Osteoblast (primary cell): Measurements from ENCODE around the gene IPPK. TPM values are rescaled to one million over a fixed set of nuclear protein-coding genes. Genes with fewer than 3 reads are reported as not detected.

ENCODE experiments used
- DNase-seq: peaks from one replicate; pipeline ENCODE4 v3.0.0; 2011; ENCODE audit warnings: low spot score, mixed read lengths; ENCODE audit not compliant: insufficient read length; ENCODE audit errors: missing footprints
- H2AFZ ChIP-seq: 2 replicates; pipeline ENCODE4 v1.6.0; 2011; ENCODE audit warnings: mild to moderate bottlenecking, low read length
- H3K27ac ChIP-seq: 2 replicates; pipeline ENCODE4 v1.5.1; 2011; ENCODE audit warnings: mild to moderate bottlenecking, low read depth, low read length, moderate library complexity
- H3K27me3 ChIP-seq: 2 replicates; pipeline ENCODE4 v1.6.0; 2012; ENCODE audit warnings: mild to moderate bottlenecking, control low read depth, inconsistent platforms, low read length, moderate library complexity; ENCODE audit not compliant: insufficient read depth
- H3K36me3 ChIP-seq: 2 replicates; pipeline ENCODE4 v1.5.1; 2011; ENCODE audit warnings: mild to moderate bottlenecking, low read length, control low read depth, moderate library complexity; ENCODE audit not compliant: insufficient read depth
- H3K4me1 ChIP-seq: 2 replicates; pipeline ENCODE4 v1.5.1; 2011; ENCODE audit warnings: mild to moderate bottlenecking, low read length, control low read depth, moderate library complexity; ENCODE audit not compliant: insufficient read depth
- H3K4me2 ChIP-seq: 2 replicates; pipeline ENCODE4 v1.6.0; 2011; ENCODE audit warnings: mild to moderate bottlenecking, low read length; ENCODE audit not compliant: insufficient read depth
- H3K4me3 ChIP-seq: fragments of 200-600 bp; sonication (generic); 3 replicates; pipeline ENCODE4 v1.5.1; 2012; ENCODE audit warnings: mild to moderate bottlenecking, low read length, inconsistent platforms; ENCODE audit not compliant: insufficient read depth
- H3K79me2 ChIP-seq: 2 replicates; pipeline ENCODE4 v1.6.0; 2012; ENCODE audit warnings: mild to moderate bottlenecking, low read length, control low read depth, inconsistent platforms; ENCODE audit not compliant: insufficient read depth
- H3K9me3 ChIP-seq: 2 replicates; pipeline ENCODE4 v1.5.1; 2011; ENCODE audit warnings: low read depth, low read length, control low read depth
- H4K20me1 ChIP-seq: 2 replicates; pipeline ENCODE4 v1.6.0; 2012; ENCODE audit warnings: mild to moderate bottlenecking, low read length, control low read depth; ENCODE audit not compliant: insufficient read depth
- total RNA-seq: library from RNA; depleted of rRNA; stranded (reverse); fragments of >200 nt; gene quantifications from 2 replicates; pipeline ENCODE4 v1.2.3, GENCODE V29; 2012
- TF ChIP-seq, protein P1 (sequence below): IDR thresholded peaks from 2 replicates; pipeline ENCODE4 v1.5.1; 2011; ENCODE audit warnings: mild to moderate bottlenecking, low read depth, low read length, moderate library complexity; ENCODE audit errors: extremely low read depth

IPPK gene
- total RNA-seq, 1 donor, result 9.4 TPM

DNA sequence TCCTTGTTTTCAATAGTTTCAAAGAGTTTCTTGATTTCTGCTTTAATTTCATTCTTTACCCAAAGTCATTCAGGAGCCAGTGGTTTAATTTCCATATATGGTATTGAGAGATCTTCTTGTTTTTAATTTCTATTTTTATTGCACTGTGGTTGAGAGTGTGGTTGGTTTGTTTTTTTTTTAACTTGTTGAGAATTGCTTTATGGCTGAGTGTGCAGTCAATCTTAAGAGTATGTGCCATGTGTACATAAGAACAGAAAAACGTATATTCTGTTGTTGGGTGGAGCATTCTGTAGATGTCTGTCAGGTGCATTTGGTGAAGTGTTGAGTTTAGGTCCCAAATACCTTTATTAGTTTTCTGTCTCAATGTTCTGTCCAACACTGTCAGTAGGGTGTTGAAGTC, 26.7 kb upstream of the IPPK start:
- no peak overlapping the region for H3K4me2 ChIP-seq
- no peaks in the 10 kb centered on the region for H3K4me1 ChIP-seq
- H3K4me3 ChIP-seq, result no peak overlapping the region
- no peaks in the 10 kb centered on the region for H4K20me1 ChIP-seq
- no peak overlapping the region for H2AFZ ChIP-seq
- no peaks in the 10 kb centered on the region for H3K27me3 ChIP-seq
- TF ChIP-seq, protein P1, sequence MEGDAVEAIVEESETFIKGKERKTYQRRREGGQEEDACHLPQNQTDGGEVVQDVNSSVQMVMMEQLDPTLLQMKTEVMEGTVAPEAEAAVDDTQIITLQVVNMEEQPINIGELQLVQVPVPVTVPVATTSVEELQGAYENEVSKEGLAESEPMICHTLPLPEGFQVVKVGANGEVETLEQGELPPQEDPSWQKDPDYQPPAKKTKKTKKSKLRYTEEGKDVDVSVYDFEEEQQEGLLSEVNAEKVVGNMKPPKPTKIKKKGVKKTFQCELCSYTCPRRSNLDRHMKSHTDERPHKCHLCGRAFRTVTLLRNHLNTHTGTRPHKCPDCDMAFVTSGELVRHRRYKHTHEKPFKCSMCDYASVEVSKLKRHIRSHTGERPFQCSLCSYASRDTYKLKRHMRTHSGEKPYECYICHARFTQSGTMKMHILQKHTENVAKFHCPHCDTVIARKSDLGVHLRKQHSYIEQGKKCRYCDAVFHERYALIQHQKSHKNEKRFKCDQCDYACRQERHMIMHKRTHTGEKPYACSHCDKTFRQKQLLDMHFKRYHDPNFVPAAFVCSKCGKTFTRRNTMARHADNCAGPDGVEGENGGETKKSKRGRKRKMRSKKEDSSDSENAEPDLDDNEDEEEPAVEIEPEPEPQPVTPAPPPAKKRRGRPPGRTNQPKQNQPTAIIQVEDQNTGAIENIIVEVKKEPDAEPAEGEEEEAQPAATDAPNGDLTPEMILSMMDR, result no peak
- H3K79me2 ChIP-seq, result no peaks in the 10 kb centered on the region
- DNase-seq, result no peak
- H3K27ac ChIP-seq, result no peak overlapping the region
- no peaks in the 10 kb centered on the region for H3K36me3 ChIP-seq
- peaks cover 4% of the 10 kb centered on the region for H3K9me3 ChIP-seq

DNA sequence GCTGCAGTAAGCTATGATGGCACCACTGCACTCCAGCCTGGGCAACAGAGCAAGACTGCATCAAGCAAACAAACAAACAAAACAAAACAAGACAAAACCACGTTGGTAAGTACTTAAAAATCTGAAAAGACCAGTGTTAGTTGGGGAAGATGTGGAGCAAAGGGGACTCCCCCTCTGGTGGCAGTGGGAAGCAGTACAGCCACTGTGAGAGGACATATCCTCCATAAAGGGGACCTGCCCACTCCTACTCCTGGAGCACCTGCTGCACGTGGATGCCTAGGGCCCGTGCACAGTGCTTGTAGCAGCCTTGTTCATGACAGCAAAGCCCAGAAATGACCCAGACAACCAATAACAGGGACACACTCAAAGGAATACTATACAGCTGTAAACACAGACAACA, 17.0 kb upstream of the IPPK start:
- Histone ChIP-seq H3K4me1 (no peaks in the 10 kb centered on the region), H3K27ac (no peak overlapping the region), H3K79me2 (no peaks in the 10 kb centered on the region), H3K36me3 (no peaks in the 10 kb centered on the region), H3K4me2 (no peak overlapping the region), H2AFZ (no peak overlapping the region), H4K20me1 (no peaks in the 10 kb centered on the region), H3K9me3 (no peaks in the 10 kb centered on the region), H3K4me3 (no peak overlapping the region), H3K27me3 (no peaks in the 10 kb centered on the region)
- TF ChIP-seq, protein P1, result peak; percentile 29
- DNase-seq, result no peak

DNA sequence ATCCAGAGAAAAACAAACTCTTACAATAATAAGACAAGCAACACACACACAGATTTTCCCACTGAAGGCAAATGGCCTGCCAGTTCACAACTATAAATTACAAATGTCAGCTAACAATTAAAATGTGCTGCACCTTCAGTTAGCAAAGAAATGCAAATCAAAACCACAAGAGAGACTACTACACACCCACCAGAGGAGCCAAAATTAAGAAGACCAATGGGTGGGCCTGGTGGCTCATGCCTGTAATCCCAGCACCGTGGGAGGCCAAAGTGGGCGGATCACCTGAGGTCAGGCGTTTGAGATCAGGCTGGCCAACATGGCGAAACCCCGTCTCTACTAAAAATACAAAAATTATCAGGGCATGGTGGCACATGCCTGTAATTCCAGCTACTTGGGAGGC, 15.1 kb upstream of the IPPK start:
- Histone ChIP-seq H3K27me3 (no peaks in the 10 kb centered on the region), H3K79me2 (no peaks in the 10 kb centered on the region), H3K4me3 (no peak overlapping the region), H3K9me3 (no peaks in the 10 kb centered on the region), H3K4me1 (peaks cover 8% of the 10 kb centered on the region), H3K27ac (no peak overlapping the region), H3K4me2 (no peak overlapping the region), H3K36me3 (no peaks in the 10 kb centered on the region), H2AFZ (no peak overlapping the region), H4K20me1 (no peaks in the 10 kb centered on the region)
- no peak for DNase-seq
- TF ChIP-seq, protein P1, result no peak

DNA sequence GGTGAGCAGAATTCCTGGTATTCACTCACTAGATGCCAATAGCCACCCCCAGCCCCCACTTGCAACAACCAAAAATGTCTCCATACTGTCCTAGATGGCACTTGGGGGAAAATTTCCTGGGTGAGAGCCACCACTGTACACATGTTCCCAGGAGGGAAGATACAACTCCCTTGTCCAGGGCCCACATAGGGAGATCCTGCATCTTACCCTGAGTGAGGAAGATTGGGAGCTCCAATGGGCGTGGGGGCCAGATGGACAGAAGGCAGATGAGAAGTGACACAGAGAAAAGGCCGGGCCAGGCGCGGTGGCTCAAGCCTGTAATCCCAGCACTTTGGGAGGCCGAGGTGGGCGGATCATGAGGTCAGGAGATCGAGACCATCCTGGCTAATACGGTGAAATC, 12.3 kb upstream of the IPPK start:
- Histone ChIP-seq H3K36me3 (no peaks in the 10 kb centered on the region), H3K4me3 (no peak overlapping the region), H3K27me3 (no peaks in the 10 kb centered on the region), H3K4me1 (peaks cover 12% of the 10 kb centered on the region), H3K4me2 (no peak overlapping the region), H3K27ac (no peak overlapping the region), H3K9me3 (no peaks in the 10 kb centered on the region), H3K79me2 (no peaks in the 10 kb centered on the region), H2AFZ (no peak overlapping the region), H4K20me1 (no peaks in the 10 kb centered on the region)
- TF ChIP-seq, protein P1, result no peak
- no peak for DNase-seq
